ENCODE data around the gene HOXB1. TPM values are rescaled to one million over a fixed set of nuclear protein-coding genes. Genes with fewer than 3 reads are reported as not detected.

The HOXB1 gene
- total RNA-seq, 1 experiment from 2014 or later = not detected

- peaks cover 13% of the 10 kb centered on the region; the same call in 1 of the 2 replicates for H3K4me1 ChIP-seq (ENCODE audit: control insufficient read depth, insufficient read depth, low read length)
- no peaks in the 10 kb centered on the region for H3K36me3 ChIP-seq (ENCODE audit: control insufficient read depth, insufficient read depth, low read length)
- H3K27me3 ChIP-seq (ENCODE audit: control insufficient read depth, insufficient read depth, low read length) = no peaks in the 10 kb centered on the region
- intact Hi-C loops (cut with micrococcal nuclease; ENCODE audit: unreplicated experiment) = no loop called here
- H3K9me3 ChIP-seq (ENCODE audit: control insufficient read depth, insufficient read depth, low read depth, low read length) = no peaks in the 10 kb centered on the region
- ChIA-PET CTCF (no interaction called here), POLR2A (no interaction called here)
- in situ Hi-C loops (cut with HindIII; ENCODE audit: low pct_unique_long_range_greater_than_20kb, low sequenced_read_pairs) = no loop called here
- no peak for TF ChIP-seq SIN3A (IDR thresholded peaks at IDR 0.05; ENCODE audit: borderline replicate concordance, insufficient read depth, low read depth, low read length)
- no peak for TF ChIP-seq TCF7L2 (IDR thresholded peaks at IDR 0.05; ENCODE audit: low read depth, low read length)
- TF ChIP-seq REST (IDR thresholded peaks at IDR 0.05; ENCODE audit: insufficient read depth in 1 of 2, low read depth in 2 of 2, low read length in 1 of 2) = no peak
- no peak for TF ChIP-seq CTCF (IDR thresholded peaks at IDR 0.05)
- no peak for ATAC-seq
- DNase-seq (ENCODE audit: low read depth, low spot score) = no peak
- H3K4me3 ChIP-seq (ENCODE audit: low read depth in 2 of 2, low read length in 2 of 2) = no peak overlapping the region
- BruUV-seq (replicated peaks) = no TSS peak
- no peak overlapping the region for H3K27ac ChIP-seq (ENCODE audit: low read length)
Measured at GRCh38 chr17:48517478-48517877, 13.3 kb downstream of the HOXB1 start.

- in situ Hi-C loops (cut with HindIII; ENCODE audit: low pct_unique_long_range_greater_than_20kb, low sequenced_read_pairs) = no loop called here
- no peak for ATAC-seq
- H3K4me1 ChIP-seq (ENCODE audit: control insufficient read depth, insufficient read depth, low read length) = peaks cover 7% of the 10 kb centered on the region; the same call in 1 of the 2 replicates
- ChIA-PET CTCF (no interaction called here), POLR2A (no interaction called here)
- H3K27me3 ChIP-seq (ENCODE audit: control insufficient read depth, insufficient read depth, low read length) = no peaks in the 10 kb centered on the region
- H3K27ac ChIP-seq (ENCODE audit: low read length) = no peak overlapping the region
- no peak overlapping the region for H3K4me3 ChIP-seq (ENCODE audit: low read depth in 2 of 2, low read length in 2 of 2)
- no TSS peak for BruUV-seq (replicated peaks)
- no peak for TF ChIP-seq SIN3A (IDR thresholded peaks at IDR 0.05; ENCODE audit: borderline replicate concordance, insufficient read depth, low read depth, low read length)
- no peak for TF ChIP-seq POLR2AphosphoS5 (IDR thresholded peaks at IDR 0.05; ENCODE audit: low read depth, low read length)
- TF ChIP-seq CTCF (IDR thresholded peaks at IDR 0.05) = no peak
- no peak for TF ChIP-seq TCF7L2 (IDR thresholded peaks at IDR 0.05; ENCODE audit: low read depth, low read length)
- H3K9me3 ChIP-seq (ENCODE audit: control insufficient read depth, insufficient read depth, low read depth, low read length) = no peaks in the 10 kb centered on the region
- no peaks in the 10 kb centered on the region for H3K36me3 ChIP-seq (ENCODE audit: control insufficient read depth, insufficient read depth, low read length)
- intact Hi-C loops (cut with micrococcal nuclease; ENCODE audit: unreplicated experiment) = no loop called here
- DNase-seq (ENCODE audit: low read depth, low spot score) = no peak
Measured at GRCh38 chr17:48515925-48516900, 14.6 kb downstream of the HOXB1 start.
